GM12878 (cell line): ENCODE measurements around the gene BTF3L4. TPM values are rescaled to one million over a fixed set of nuclear protein-coding genes. Genes with fewer than 3 reads are reported as not detected.
A peak's percentile ranks its signal among the peaks of the same experiment; 100 is the strongest.

ENCODE experiments used
- ATAC-seq: fragments of 200-7000 bp; cut with Tn5 transposase; 3 replicates; pipeline ENCODE4 v1.9.1; 2020; ENCODE audit warnings: mild to moderate bottlenecking, moderate library complexity
- BruUV-seq: library from RNA; stranded (reverse); fragments of 400-500 nt; replicated peaks from 2 replicates; lab custom pipeline; 2021; lab: Mats Ljungman, UMichigan
- CTCF ChIA-PET: fragments of 300-600 bp; sonication (Branson Sonifier 250); formaldehyde crosslinking; extraction: SDS; loops from one replicate; lab custom pipeline; 2021; ENCODE audit warnings: inconsistent platforms; lab: Yijun Ruan, JAX
- POLR2A ChIA-PET: fragments of 350-600 bp; formaldehyde crosslinking; extraction: SDS; loops from one replicate; lab custom pipeline; 2021; ENCODE audit warnings: inconsistent platforms; lab: Charles Lee
- RAD21 ChIA-PET: fragments of 300-600 bp; sonication (Branson Sonifier 250); formaldehyde crosslinking; loops from one replicate; lab custom pipeline; 2023; ENCODE audit warnings: antibody characterized with exemption; ENCODE audit not compliant: unreplicated experiment; lab: Charles Lee
- SMC1A ChIA-PET: fragments of 300-600 bp; sonication (Branson Sonifier 250); formaldehyde crosslinking; loops from one replicate; lab custom pipeline; 2023; ENCODE audit not compliant: unreplicated experiment, uncharacterized antibody; lab: Charles Lee
- DNase-seq: peaks from one replicate; pipeline ENCODE4 v3.0.0-alpha.2; 2011; ENCODE audit warnings: low read depth, low spot score
- FAIRE-seq: peaks from 3 replicates; lab custom pipeline; 2011; peaks lifted over from hg19 to GRCh38; lab: Jason Lieb, UNC
- H2AFZ ChIP-seq: 2 replicates; pipeline ENCODE4 v1.6.0; 2011; ENCODE audit warnings: low read depth, low read length, control low read depth; ENCODE audit not compliant: control insufficient read depth
- H3K27ac ChIP-seq: 2 replicates; pipeline ENCODE4 v1.5.1; 2011; ENCODE audit warnings: control low read depth; ENCODE audit not compliant: control insufficient read depth, insufficient read depth
- H3K27me3 ChIP-seq, 2 experiments: replicated peaks in 1 of 2; 2 replicates each; pipeline versions ENCODE4 v1.6.0 to v1.6.1; 2011; ENCODE audit warnings: low read length in 1 of 2; ENCODE audit not compliant: control insufficient read depth in 2 of 2, insufficient read depth in 2 of 2
- H3K36me3 ChIP-seq, 2 experiments: 2 replicates each; pipeline ENCODE4 v1.5.1; 2011; ENCODE audit warnings: low read length in 1 of 2; ENCODE audit not compliant: control insufficient read depth in 2 of 2, insufficient read depth in 2 of 2
- H3K4me1 ChIP-seq: 2 replicates; pipeline ENCODE4 v1.6.1; 2011; ENCODE audit warnings: mild to moderate bottlenecking, low read length, moderate library complexity, mixed read lengths; ENCODE audit not compliant: control insufficient read depth, insufficient read depth
- H3K4me2 ChIP-seq: 2 replicates; pipeline ENCODE4 v1.6.0; 2011; ENCODE audit warnings: control low read depth; ENCODE audit not compliant: control insufficient read depth, insufficient read depth
- H3K4me3 ChIP-seq: fragments of 200-600 bp; sonication (generic); 2 replicates; pipeline ENCODE4 v1.5.1; 2016
- H3K79me2 ChIP-seq: 2 replicates; pipeline ENCODE4 v1.6.0; 2011; ENCODE audit warnings: low read length; ENCODE audit not compliant: control insufficient read depth, insufficient read depth
- H3K9ac ChIP-seq: 2 replicates; pipeline ENCODE4 v1.8.0; 2011; ENCODE audit warnings: low read length, control low read depth, mixed read lengths; ENCODE audit not compliant: control insufficient read depth, insufficient read depth
- H3K9me3 ChIP-seq: replicated peaks from 3 replicates; pipeline ENCODE4 v1.5.1; 2011; ENCODE audit warnings: mild to moderate bottlenecking, low read length; ENCODE audit not compliant: control insufficient read depth, insufficient read depth
- H4K20me1 ChIP-seq: 2 replicates; pipeline ENCODE4 v1.6.0; 2011; ENCODE audit not compliant: control insufficient read depth, insufficient read depth
- ATF2 ChIP-seq: IDR thresholded peaks from 2 replicates; pipeline ENCODE4 v1.6.1; 2012; ENCODE audit warnings: low read length, inconsistent platforms
- BHLHE40 ChIP-seq, 2 experiments: fragments of 450-650 bp in 1 of 2; IDR thresholded peaks; 2 replicates each; pipeline ENCODE4 v1.6.1; 2011 to 2017; ENCODE audit warnings: low read depth in 2 of 2, borderline replicate concordance in 1 of 2, improper control_type of control experiment in 1 of 2, low read length in 1 of 2, mild to moderate bottlenecking in 1 of 2
- CEBPB ChIP-seq, 2 experiments: fragments of 150-350 bp in 1 of 2; IDR thresholded peaks; 2 replicates each; pipeline ENCODE4 v1.6.1; 2012 to 2014; ENCODE audit warnings: low read depth in 2 of 2, low read length in 2 of 2, borderline replicate concordance in 1 of 2, inconsistent platforms in 1 of 2
- GATAD2B ChIP-seq: fragments of 450-650 bp; conservative IDR thresholded peaks from 2 replicates; pipeline ENCODE4 v1.6.1; 2017; ENCODE audit warnings: low read depth, mild to moderate bottlenecking, moderate library complexity
- IKZF2 ChIP-seq, 2 experiments: fragments of 450-650 bp; IDR thresholded peaks; 2 replicates each; pipeline ENCODE4 v1.6.1; 2017; ENCODE audit warnings: mild to moderate bottlenecking in 2 of 2, moderate library complexity in 2 of 2
- MTA2 ChIP-seq: fragments of 450-650 bp; IDR thresholded peaks from 2 replicates; pipeline ENCODE4 v1.6.1; 2016; ENCODE audit warnings: low read depth, mild to moderate bottlenecking, moderate library complexity
- NR2C1 ChIP-seq: fragments of 450-650 bp; IDR thresholded peaks from 2 replicates; pipeline ENCODE4 v1.6.1; 2017; ENCODE audit warnings: antibody characterized with exemption, mild to moderate bottlenecking, moderate library complexity
- RUNX3 ChIP-seq: IDR thresholded peaks from 2 replicates; pipeline ENCODE4 v1.6.1; 2012; ENCODE audit warnings: low read length, inconsistent platforms
- WGBS: methylation state at CpG from one replicate; pipeline ENCODE4 v1.1.6; 2016; ENCODE audit warnings: low lambda C conversion rate; ENCODE audit not compliant: insufficient replicate concordance, insufficient coverage; ENCODE audit errors: missing lambda C conversion rate; 5-methylcytosine and 5-hydroxymethylcytosine counted together
- in situ Hi-C: fragments of 300-500 bp; cut with MboI; formaldehyde crosslinking; loops from 9 replicates; pipeline ENCODE4 v1.14.3; 2018; ENCODE audit warnings: mixed read lengths
- intact Hi-C: fragments of 100-400 bp; cut with micrococcal nuclease; formaldehyde crosslinking; loops from one replicate; pipeline ENCODE4 v1.14.2; 2022; ENCODE audit not compliant: unreplicated experiment
- polyA plus RNA-seq, 11 experiments: library from polyadenylated mRNA; depleted of rRNA in 4 of 11; unstranded in 6 of 11; stranded (reverse) in 5 of 11; fragments of >200 nt; fragmentation: Nextera tagmentation in 4 of 11; fragmentation: Illumina TruSeq in 1 of 11; extraction: Ambion mirVana in 4 of 11; extraction: Trizol in 1 of 11; gene quantifications; 1 replicate in 1 of 11; 2 replicates in 10 of 11; pipeline versions ENCODE4 v1.2.1 to v1.2.3, GENCODE V29; 2011 to 2016; ENCODE audit warnings: inconsistent platforms in 2 of 11, missing spikeins in 2 of 11, low read depth in 1 of 11
- total RNA-seq, 4 experiments: library from RNA; depleted of rRNA in 3 of 4; stranded (reverse); fragments of >200 nt in 3 of 4; fragmentation: Illumina TruSeq in 1 of 4; extraction: Trizol in 1 of 4; gene quantifications; 2 replicates each; pipeline versions ENCODE4 v1.2.1 to v1.2.3, GENCODE V29; 2013 to 2021
- TF ChIP-seq, protein P1 (sequence below): fragments of 450-650 bp; IDR thresholded peaks from 2 replicates; pipeline ENCODE4 v1.6.1; 2017; ENCODE audit warnings: low read depth, mild to moderate bottlenecking, moderate library complexity
- TF ChIP-seq, protein P2 (sequence below): fragments of 150-350 bp; IDR thresholded peaks from 2 replicates; pipeline ENCODE4 v1.6.1; 2014; ENCODE audit warnings: mild to moderate bottlenecking, low read depth, low read length

The BTF3L4 gene
- total and polyA plus RNA-seq, 10 of the 15 experiments (the other 5 are each of a cell fraction or from before 2014, with no cell fraction given) = 25.0 to 76.9 (median 66.8) TPM

DNA sequence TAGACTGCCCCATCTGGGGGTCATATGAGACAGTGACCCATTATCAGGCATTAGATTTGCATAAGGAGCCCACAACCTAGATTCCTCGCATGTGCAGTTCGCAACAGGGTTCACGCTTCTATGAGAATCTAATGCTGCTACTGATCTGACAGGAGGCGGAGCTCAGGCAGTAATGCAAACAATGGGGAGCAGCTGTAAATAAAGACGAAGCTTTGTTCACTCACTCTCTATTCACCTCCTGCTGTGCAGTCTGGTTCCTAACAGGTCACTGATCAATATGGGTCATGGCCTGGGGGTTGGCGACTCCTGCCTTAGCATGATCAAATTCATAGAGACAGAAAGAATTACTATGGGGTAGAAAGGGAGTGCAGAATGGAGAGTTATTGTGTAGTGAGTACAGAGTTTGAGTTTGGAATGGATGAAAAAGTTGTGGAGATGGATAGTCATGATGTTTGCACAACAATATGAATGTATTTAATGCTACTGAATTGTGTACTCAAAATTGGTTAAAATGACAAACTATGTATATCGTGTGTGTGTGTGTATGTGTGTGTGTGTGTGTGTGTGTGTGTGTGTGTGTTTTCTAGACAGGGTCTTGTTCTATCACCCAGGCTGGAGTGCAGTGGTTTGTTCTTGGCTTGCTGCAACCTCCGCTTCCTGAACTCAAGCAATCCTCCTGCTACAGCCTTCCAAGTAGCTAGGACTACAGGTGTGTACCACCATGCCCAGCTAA is 42.2 kb downstream of the BTF3L4 start:
- intact Hi-C loops (no loop called here), in situ Hi-C loops (no loop called here)
- ATAC-seq (no peak), DNase-seq (no peak), FAIRE-seq (no peak)
- 0 out of 2 replicates have a peak overlapping the region, but pooled peaks have one; percentile 13 for H3K4me2 ChIP-seq
- TF ChIP-seq BHLHE40 (IDR thresholded peaks at IDR 0.05; ENCODE audit: borderline replicate concordance in 1 of 2, low read depth in 2 of 2, low read length in 1 of 2) (0 out of 4 replicates have a peak, but pooled peaks of 1 of the 2 experiments have one; percentile 12), GATAD2B (no peak)
- CTCF ChIA-PET = interaction anchor here (1.2 kb wide), 1 partner anchor 12 kb away, joined by 3 read pairs; no protein-coding TSS in a partner anchor
- SMC1A ChIA-PET = no interaction called here
- H3K79me2 ChIP-seq = no peaks in the 10 kb centered on the region
- POLR2A ChIA-PET = interaction anchor here (0.7 kb wide), 1 partner anchor 66 kb away, joined by 3 read pairs; no protein-coding TSS in a partner anchor
- H3K9ac ChIP-seq = no peak overlapping the region
- H3K9me3 ChIP-seq = no peaks in the 10 kb centered on the region
- no peak overlapping the region for H3K4me3 ChIP-seq
- BruUV-seq = no TSS peak
- H3K27me3 ChIP-seq = no peaks in the 10 kb centered on the region
- no peaks in the 10 kb centered on the region for H3K36me3 ChIP-seq
- H3K27ac ChIP-seq = no peak overlapping the region
- no peak overlapping the region for H2AFZ ChIP-seq
- no peaks in the 10 kb centered on the region for H4K20me1 ChIP-seq
- peaks cover 9% of the 10 kb centered on the region for H3K4me1 ChIP-seq
- WGBS = 53% methylated on average over 8 of the region's 8 CpGs
- RAD21 ChIA-PET = no interaction called here

DNA sequence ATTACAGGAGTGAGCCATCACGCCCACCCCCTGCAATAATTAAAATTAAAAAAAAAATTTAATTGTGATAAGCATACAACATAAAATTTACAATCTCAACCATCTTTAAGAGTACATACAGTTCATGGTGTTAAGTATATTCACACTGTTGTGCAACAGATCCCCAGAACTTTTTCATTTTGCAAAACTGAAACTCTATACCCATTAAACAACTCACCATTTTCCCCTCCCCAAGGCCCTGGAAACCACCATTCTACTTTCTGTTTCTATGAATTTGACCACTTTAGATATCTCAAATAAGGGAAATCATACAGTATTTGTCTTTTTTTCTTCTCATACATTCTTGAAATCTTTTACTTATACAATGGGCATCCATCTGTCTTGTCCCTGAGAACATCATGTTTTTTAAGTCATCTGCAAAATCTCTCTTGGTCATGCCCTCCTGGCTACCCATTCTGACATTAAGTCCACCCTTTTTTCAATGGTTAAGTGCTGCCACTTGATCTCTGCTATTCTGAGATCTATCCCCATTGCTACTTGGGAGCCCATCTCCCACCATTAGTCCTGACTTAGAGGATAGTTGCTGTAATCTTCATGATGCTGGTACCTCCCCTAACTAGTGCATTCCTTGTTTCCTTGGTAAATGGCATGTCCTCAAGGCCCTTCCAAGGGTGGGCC is 46.4 kb downstream of the BTF3L4 start:
- ChIA-PET SMC1A (no interaction called here), RAD21 (no interaction called here), CTCF (no interaction called here), POLR2A (no interaction called here)
- Histone ChIP-seq H3K27ac (no peak overlapping the region), H3K27me3 (no peaks in the 10 kb centered on the region), H3K9ac (no peak overlapping the region), H4K20me1 (no peaks in the 10 kb centered on the region), H3K79me2 (no peaks in the 10 kb centered on the region), H3K4me1 (peaks cover 9% of the 10 kb centered on the region), H3K9me3 (no peaks in the 10 kb centered on the region), H3K4me2 (peak overlapping the region; percentile 63), H3K4me3 (no peak overlapping the region), H3K36me3 (no peaks in the 10 kb centered on the region), H2AFZ (no peak overlapping the region)
- no TSS peak for BruUV-seq
- peak; percentile 95 for ATAC-seq
- DNase-seq = peak; percentile 16
- in situ Hi-C loops (no loop called here), intact Hi-C loops (no loop called here)
- WGBS = 39% methylated on average over 1 of the region's 1 CpG
- FAIRE-seq = peak; percentile 38
- TF ChIP-seq ATF2 (no peak), NR2C1 (no peak), CEBPB (IDR thresholded peaks at IDR 0.05; ENCODE audit: borderline replicate concordance in 1 of 2, low read depth in 2 of 2, low read length in 2 of 2) (peak in 1 of 2 experiments; percentile 62; a peak in 1 of 4 replicates), MTA2 (0 out of 2 replicates have a peak, but pooled peaks have one; percentile 45), RUNX3 (peak; percentile 59), IKZF2 (IDR thresholded peaks at IDR 0.05) (peak in 1 of 2 experiments; percentile 34; a peak in 2 of 4 replicates)
- TF ChIP-seq, protein P1, sequence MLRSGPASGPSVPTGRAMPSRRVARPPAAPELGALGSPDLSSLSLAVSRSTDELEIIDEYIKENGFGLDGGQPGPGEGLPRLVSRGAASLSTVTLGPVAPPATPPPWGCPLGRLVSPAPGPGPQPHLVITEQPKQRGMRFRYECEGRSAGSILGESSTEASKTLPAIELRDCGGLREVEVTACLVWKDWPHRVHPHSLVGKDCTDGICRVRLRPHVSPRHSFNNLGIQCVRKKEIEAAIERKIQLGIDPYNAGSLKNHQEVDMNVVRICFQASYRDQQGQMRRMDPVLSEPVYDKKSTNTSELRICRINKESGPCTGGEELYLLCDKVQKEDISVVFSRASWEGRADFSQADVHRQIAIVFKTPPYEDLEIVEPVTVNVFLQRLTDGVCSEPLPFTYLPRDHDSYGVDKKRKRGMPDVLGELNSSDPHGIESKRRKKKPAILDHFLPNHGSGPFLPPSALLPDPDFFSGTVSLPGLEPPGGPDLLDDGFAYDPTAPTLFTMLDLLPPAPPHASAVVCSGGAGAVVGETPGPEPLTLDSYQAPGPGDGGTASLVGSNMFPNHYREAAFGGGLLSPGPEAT = 0 out of 2 replicates have a peak, but pooled peaks have one; percentile 44
- TF ChIP-seq, protein P2, sequence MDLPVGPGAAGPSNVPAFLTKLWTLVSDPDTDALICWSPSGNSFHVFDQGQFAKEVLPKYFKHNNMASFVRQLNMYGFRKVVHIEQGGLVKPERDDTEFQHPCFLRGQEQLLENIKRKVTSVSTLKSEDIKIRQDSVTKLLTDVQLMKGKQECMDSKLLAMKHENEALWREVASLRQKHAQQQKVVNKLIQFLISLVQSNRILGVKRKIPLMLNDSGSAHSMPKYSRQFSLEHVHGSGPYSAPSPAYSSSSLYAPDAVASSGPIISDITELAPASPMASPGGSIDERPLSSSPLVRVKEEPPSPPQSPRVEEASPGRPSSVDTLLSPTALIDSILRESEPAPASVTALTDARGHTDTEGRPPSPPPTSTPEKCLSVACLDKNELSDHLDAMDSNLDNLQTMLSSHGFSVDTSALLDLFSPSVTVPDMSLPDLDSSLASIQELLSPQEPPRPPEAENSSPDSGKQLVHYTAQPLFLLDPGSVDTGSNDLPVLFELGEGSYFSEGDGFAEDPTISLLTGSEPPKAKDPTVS = no peak
